ENCODE measurements around the gene DNASE1L3. TPM values are rescaled to one million over a fixed set of nuclear protein-coding genes. Genes with fewer than 3 reads are reported as not detected.

The DNASE1L3 gene
- total RNA-seq, 4 donors from 2014 or later: 1.1 to 20.5 (median 3.8) TPM

GRCh38 chr3:58152225-58153015, 58.4 kb downstream of the DNASE1L3 start:
- ATAC-seq (ENCODE audit: low FRiP score): no peak
- no peak for DNase-seq (ENCODE audit: low spot score)
- TF ChIP-seq, protein P1, sequence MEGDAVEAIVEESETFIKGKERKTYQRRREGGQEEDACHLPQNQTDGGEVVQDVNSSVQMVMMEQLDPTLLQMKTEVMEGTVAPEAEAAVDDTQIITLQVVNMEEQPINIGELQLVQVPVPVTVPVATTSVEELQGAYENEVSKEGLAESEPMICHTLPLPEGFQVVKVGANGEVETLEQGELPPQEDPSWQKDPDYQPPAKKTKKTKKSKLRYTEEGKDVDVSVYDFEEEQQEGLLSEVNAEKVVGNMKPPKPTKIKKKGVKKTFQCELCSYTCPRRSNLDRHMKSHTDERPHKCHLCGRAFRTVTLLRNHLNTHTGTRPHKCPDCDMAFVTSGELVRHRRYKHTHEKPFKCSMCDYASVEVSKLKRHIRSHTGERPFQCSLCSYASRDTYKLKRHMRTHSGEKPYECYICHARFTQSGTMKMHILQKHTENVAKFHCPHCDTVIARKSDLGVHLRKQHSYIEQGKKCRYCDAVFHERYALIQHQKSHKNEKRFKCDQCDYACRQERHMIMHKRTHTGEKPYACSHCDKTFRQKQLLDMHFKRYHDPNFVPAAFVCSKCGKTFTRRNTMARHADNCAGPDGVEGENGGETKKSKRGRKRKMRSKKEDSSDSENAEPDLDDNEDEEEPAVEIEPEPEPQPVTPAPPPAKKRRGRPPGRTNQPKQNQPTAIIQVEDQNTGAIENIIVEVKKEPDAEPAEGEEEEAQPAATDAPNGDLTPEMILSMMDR (IDR thresholded peaks at IDR 0.05): no peak

GRCh38 chr3:58151637-58152036, 59.1 kb downstream of the DNASE1L3 start:
- DNase-seq (ENCODE audit: low spot score) (no peak), ATAC-seq (ENCODE audit: low FRiP score) (no peak)
- TF ChIP-seq, protein P1 (IDR thresholded peaks at IDR 0.05): no peak

DNA sequence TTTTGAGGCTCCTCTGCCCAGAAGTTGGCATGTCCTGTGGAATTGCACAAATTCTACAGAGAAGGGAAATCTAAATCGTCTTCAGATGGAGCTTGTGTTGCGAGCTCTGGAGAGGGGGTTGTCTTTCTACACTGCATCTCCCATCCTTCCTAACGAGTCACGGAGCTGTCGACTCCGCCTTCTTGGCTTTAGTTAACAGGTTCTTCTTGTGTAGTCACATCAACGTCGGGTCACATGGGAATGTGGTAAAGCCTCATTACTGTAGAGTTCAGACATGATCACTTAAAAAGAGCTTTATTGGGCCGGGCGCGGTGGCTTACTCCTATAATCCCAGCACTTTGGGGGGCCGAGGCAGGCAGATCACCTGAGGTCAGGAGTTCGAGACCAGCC, 60.0 kb downstream of the DNASE1L3 start:
- DNase-seq (ENCODE audit: low spot score) (no peak), ATAC-seq (ENCODE audit: low FRiP score) (no peak)
- TF ChIP-seq, protein P1 (IDR thresholded peaks at IDR 0.05): no peak

GRCh38 chr3:58150130-58150809, 60.5 kb downstream of the DNASE1L3 start:
- ATAC-seq (ENCODE audit: low FRiP score) (no peak), DNase-seq (ENCODE audit: low spot score) (no peak)
- TF ChIP-seq, protein P1 (IDR thresholded peaks at IDR 0.05): no peak

GRCh38 chr3:58148049-58148448, 62.7 kb downstream of the DNASE1L3 start:
- TF ChIP-seq, protein P1 (IDR thresholded peaks at IDR 0.05): no peak
- DNase-seq (ENCODE audit: low spot score) (no peak), ATAC-seq (ENCODE audit: low FRiP score) (no peak)

- TF ChIP-seq, protein P1 (IDR thresholded peaks at IDR 0.05): no peak
- no peak for ATAC-seq (ENCODE audit: low FRiP score)
- DNase-seq (ENCODE audit: low spot score): no peak
Measured at GRCh38 chr3:58144478-58145325, 66.1 kb downstream of the DNASE1L3 start.
